PFSK-1 (cell line): ENCODE measurements around the gene ACAT2.

Source experiments
- FOXP2 ChIP-seq: optimal IDR thresholded peaks from 2 replicates; pipeline ENCODE3; 2011; ENCODE audit warnings: borderline replicate concordance, control low read depth, inconsistent platforms; ENCODE audit not compliant: insufficient read depth; ENCODE audit errors: extremely low read length, extremely low read depth
- POLR2AphosphoS5 ChIP-seq: IDR thresholded peaks from 2 replicates; pipeline ENCODE4 v1.6.1; 2012; ENCODE audit warnings: low read depth, mild to moderate bottlenecking, control low read depth, low read length, moderate library complexity
- REST ChIP-seq, 2 experiments: IDR thresholded peaks; 2 replicates each; pipeline versions ENCODE4 v1.6.1 to v1.8.0; 2011 to 2012; ENCODE audit warnings: low read depth in 2 of 2, low read length in 2 of 2, control low read depth in 1 of 2, inconsistent platforms in 1 of 2, mild to moderate bottlenecking in 1 of 2, moderate library complexity in 1 of 2; ENCODE audit not compliant: insufficient read depth in 1 of 2
- SIN3A ChIP-seq: IDR thresholded peaks from 2 replicates; pipeline ENCODE4 v1.6.1; 2012; ENCODE audit warnings: mild to moderate bottlenecking, low read length, moderate library complexity, borderline replicate concordance; ENCODE audit not compliant: insufficient read depth
- TAF1 ChIP-seq: IDR thresholded peaks from 2 replicates; pipeline ENCODE4 v1.6.1; 2012; ENCODE audit warnings: low read length, control low read depth, borderline replicate concordance; ENCODE audit not compliant: insufficient read depth

Gene ACAT2

DNA sequence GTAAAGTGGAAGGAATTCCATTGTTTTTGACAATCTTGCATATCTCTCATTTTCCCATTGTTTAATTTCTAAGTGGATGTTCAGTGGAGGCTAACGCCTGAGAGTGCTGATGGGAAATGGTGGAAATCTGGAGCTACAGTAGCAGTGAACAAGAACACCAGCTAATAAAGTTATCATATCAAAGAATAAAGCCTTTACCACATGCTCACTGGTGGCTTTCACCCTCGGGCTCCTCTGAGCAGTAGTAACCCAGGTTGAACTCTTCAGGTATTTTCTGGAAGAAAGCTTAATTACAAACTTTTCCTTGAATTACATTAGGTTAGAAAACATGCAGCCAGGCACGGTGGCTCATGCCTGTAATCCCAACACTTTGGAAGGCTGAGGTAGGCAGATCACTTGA is 10.4 kb upstream of the ACAT2 start:
- TF ChIP-seq SIN3A (no peak), POLR2AphosphoS5 (no peak), REST (IDR thresholded peaks at IDR 0.05; ENCODE audit: insufficient read depth in 1 of 2, low read depth in 2 of 2, low read length in 2 of 2) (no peak), FOXP2 (no peak), TAF1 (no peak)

- no peak for TF ChIP-seq REST (IDR thresholded peaks at IDR 0.05; ENCODE audit: insufficient read depth in 1 of 2, low read depth in 2 of 2, low read length in 2 of 2)
- TF ChIP-seq SIN3A: no peak
- no peak for TF ChIP-seq POLR2AphosphoS5
These were observed 8.6 kb upstream of the ACAT2 start for GRCh38 chr6:159753081-159753872.

DNA sequence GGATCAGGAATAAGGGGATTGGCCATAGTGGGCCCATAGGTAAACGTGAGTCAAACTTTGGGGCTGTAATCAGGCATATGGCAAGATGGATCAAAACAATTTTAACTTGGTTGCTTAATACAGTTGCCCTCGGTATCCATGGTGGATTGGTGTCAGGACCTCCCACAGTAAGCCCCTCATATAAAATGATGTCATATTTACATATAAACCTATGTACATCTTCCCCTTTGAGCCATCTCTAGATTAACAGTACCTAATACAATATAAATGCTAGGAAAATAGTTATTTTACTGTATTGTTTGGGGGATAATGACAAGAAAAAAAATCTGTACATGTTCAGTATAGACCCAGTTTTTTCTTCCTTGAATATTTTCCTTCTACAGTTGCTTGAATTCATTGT is 7.4 kb upstream of the ACAT2 start:
- no peak for TF ChIP-seq SIN3A

- TF ChIP-seq SIN3A (no peak), POLR2AphosphoS5 (0 out of 2 replicates have a peak, but pooled peaks have one; percentile 2), TAF1 (no peak), FOXP2 (no peak), REST (IDR thresholded peaks at IDR 0.05; ENCODE audit: insufficient read depth in 1 of 2, low read depth in 2 of 2, low read length in 2 of 2) (no peak)
These were observed 6.6 kb upstream of the ACAT2 start for GRCh38 chr6:159754959-159755914.

DNA sequence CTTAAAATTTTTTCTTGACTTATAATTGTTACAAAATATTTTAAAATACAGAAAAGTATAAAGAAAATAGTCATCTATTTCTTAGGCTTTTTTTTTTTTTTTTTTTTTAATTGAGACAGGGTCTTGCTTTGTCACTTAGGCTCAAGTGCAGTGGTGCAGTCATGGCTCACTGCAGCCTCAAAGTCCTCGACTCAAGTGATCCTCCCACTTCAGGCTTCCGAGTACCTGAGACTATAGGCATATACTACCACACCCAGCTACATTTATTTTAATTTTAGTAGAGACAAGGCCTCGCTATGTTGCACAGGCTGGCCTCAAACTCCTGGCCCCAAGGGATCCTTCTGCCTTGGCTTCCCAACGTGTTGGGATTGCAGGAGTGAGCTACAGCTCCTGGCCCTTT is 5.3 kb upstream of the ACAT2 start:
- TF ChIP-seq REST (IDR thresholded peaks at IDR 0.05; ENCODE audit: insufficient read depth in 1 of 2, low read depth in 2 of 2, low read length in 2 of 2): no peak
- no peak for TF ChIP-seq POLR2AphosphoS5
- no peak for TF ChIP-seq FOXP2
- TF ChIP-seq SIN3A: no peak
- TF ChIP-seq TAF1: no peak
